SK-N-MC (cell line): ENCODE data around the gene IL1RAPL1.

Experiments used
- EZH2 ChIP-seq: fragments of 200-600 bp; sonication (generic); IDR thresholded peaks from one replicate; pipeline ENCODE4 v1.6.1; 2017; ENCODE audit warnings: antibody characterized with exemption
- FOXP2 ChIP-seq: optimal IDR thresholded peaks from 2 replicates; pipeline ENCODE3; 2011; ENCODE audit warnings: mild to moderate bottlenecking, moderate library complexity; ENCODE audit not compliant: insufficient read depth; ENCODE audit errors: extremely low read length, control extremely low read depth
- POLR2AphosphoS5 ChIP-seq: IDR thresholded peaks from 2 replicates; pipeline ENCODE4 v1.6.1; 2012; ENCODE audit warnings: mild to moderate bottlenecking, low read depth, low read length, borderline replicate concordance

DNA sequence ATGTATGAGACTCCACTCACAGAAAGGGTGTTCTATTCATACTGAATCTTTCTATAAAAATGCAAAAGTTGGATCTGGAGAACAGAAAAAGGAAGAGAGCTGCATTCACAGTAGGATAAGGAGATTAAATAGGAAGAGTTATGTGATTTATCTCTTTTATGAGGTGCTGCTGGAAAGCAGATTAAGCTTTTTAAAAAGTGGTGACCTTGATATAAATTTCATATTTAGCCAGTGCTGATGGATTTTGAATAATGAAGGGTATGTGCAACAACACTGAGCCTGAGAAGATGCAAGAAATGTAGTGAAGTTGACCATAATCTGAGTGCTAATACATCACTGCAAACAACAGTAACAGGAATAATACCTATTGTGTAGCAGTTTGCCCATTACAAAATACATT, 795.6 kb downstream of the IL1RAPL1 start:
- TF ChIP-seq EZH2, result no peak
- TF ChIP-seq POLR2AphosphoS5, result no peak
- no peak for TF ChIP-seq FOXP2
